Neural progenitor cell (in vitro differentiated cells): Measurements from ENCODE around the gene OLFM3. TPM values are rescaled to one million over a fixed set of nuclear protein-coding genes. Genes with fewer than 3 reads are reported as not detected.

Experiments used
- DNase-seq: peaks from one replicate; pipeline ENCODE4 v3.0.0-alpha.2; 2016; ENCODE audit warnings: low spot score
- H2AFZ ChIP-seq: fragments of 200-600 bp; sonication (generic); replicated peaks from 2 replicates; pipeline ENCODE4 v1.6.1; 2016; ENCODE audit warnings: antibody characterized with exemption
- H3F3A ChIP-seq: fragments of 200-600 bp; sonication (generic); 2 replicates; pipeline ENCODE4 v1.6.1; 2016; ENCODE audit warnings: antibody characterized with exemption, low read depth
- H3K27ac ChIP-seq: fragments of 200-600 bp; sonication (generic); 2 replicates; pipeline ENCODE4 v1.5.1; 2016; ENCODE audit warnings: mild to moderate bottlenecking
- H3K27me3 ChIP-seq: fragments of 200-600 bp; sonication (generic); 2 replicates; pipeline ENCODE4 v1.6.1; 2016; ENCODE audit warnings: mild to moderate bottlenecking, moderate library complexity
- H3K36me3 ChIP-seq: fragments of 200-600 bp; sonication (generic); 2 replicates; pipeline ENCODE4 v1.5.1; 2016
- H3K4me1 ChIP-seq: fragments of 200-600 bp; sonication (generic); 2 replicates; pipeline ENCODE4 v1.6.1; 2016; ENCODE audit warnings: mixed run types
- H3K4me2 ChIP-seq: fragments of 200-600 bp; sonication (generic); 2 replicates; pipeline ENCODE4 v1.6.1; 2016
- H3K4me3 ChIP-seq: fragments of 200-600 bp; sonication (generic); 2 replicates; pipeline ENCODE4 v1.5.1; 2016
- H3K79me2 ChIP-seq: fragments of 200-600 bp; sonication (generic); 2 replicates; pipeline ENCODE4 v1.6.1; 2016; ENCODE audit warnings: low read depth
- H3K9ac ChIP-seq: fragments of 200-600 bp; sonication (generic); 2 replicates; pipeline ENCODE4 v1.6.1; 2016
- H3K9me3 ChIP-seq: fragments of 200-600 bp; sonication (generic); 2 replicates; pipeline ENCODE4 v1.5.1; 2016; ENCODE audit warnings: low read depth
- H4K20me1 ChIP-seq: fragments of 200-600 bp; sonication (generic); 2 replicates; pipeline ENCODE4 v1.6.1; 2016; ENCODE audit warnings: low read depth
- H3K27ac Mint-ChIP-seq: 3 replicates; pipeline ENCODE4 v1.8.0; 2021; ENCODE audit warnings: mixed read lengths
- H3K27me3 Mint-ChIP-seq: 2 replicates; pipeline ENCODE4 v1.8.0; 2022; ENCODE audit warnings: low read depth, mild to moderate bottlenecking, inconsistent platforms, moderate library complexity, mixed read lengths; ENCODE audit not compliant: insufficient read depth
- H3K36me3 Mint-ChIP-seq: 3 replicates; pipeline ENCODE4 v1.8.0; 2021; ENCODE audit warnings: mixed read lengths
- H3K4me1 Mint-ChIP-seq: 3 replicates; pipeline ENCODE4 v1.8.0; 2021; ENCODE audit warnings: mixed read lengths
- H3K4me3 Mint-ChIP-seq: 3 replicates; pipeline ENCODE4 v1.8.0; 2021; ENCODE audit warnings: mild to moderate bottlenecking, moderate library complexity, mixed read lengths
- H3K9me3 Mint-ChIP-seq: 3 replicates; pipeline ENCODE4 v1.8.0; 2020; ENCODE audit warnings: mixed read lengths
- EZH2 ChIP-seq: fragments of 200-600 bp; sonication (generic); IDR thresholded peaks from 2 replicates; pipeline ENCODE4 v1.6.1; 2017; ENCODE audit warnings: antibody characterized with exemption, mild to moderate bottlenecking, moderate library complexity
- EZH2phosphoT487 ChIP-seq: fragments of 200-600 bp; sonication (generic); IDR thresholded peaks from 2 replicates; pipeline ENCODE4 v1.6.1; 2017; ENCODE audit warnings: antibody characterized with exemption
- total RNA-seq: library from RNA; depleted of rRNA; stranded (reverse); fragments of >200 nt; gene quantifications from 2 replicates; pipeline ENCODE4 v1.2.3, GENCODE V29; 2015; ENCODE audit warnings: low replicate concordance
- TF ChIP-seq, protein P1 (sequence below): fragments of 200-600 bp; sonication (generic); IDR thresholded peaks from 2 replicates; pipeline ENCODE4 v1.5.1; 2017; ENCODE audit warnings: antibody characterized with exemption, mild to moderate bottlenecking

The OLFM3 gene
- total RNA-seq, 1 donor from 2014 or later = 4.4 TPM

DNA sequence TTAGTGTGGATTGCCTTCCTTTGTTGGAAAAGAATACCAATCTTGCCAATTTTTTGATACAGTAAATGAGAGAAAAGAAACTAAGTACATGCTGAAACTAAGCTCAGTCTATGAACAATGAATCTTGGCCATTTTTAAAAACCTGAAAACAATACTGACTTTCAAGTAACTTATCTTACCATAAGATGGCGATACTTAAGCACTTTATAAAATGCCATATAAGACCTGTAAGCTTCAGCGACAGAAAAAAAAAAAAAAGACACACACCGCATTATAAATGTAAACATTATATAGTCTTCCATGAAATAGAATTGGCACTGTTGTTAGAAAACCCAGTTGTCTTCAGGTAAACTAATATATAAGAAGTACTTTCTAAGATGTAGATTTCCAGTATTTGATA lies 3.0 kb downstream of the OLFM3 start:
- Histone ChIP-seq H3K9ac (no peak overlapping the region), H3K9me3 (no peaks in the 10 kb centered on the region), H3K4me2 (no peak overlapping the region), H3K36me3 (no peaks in the 10 kb centered on the region), H3K4me1 (peaks cover 6% of the 10 kb centered on the region), H3K79me2 (no peaks in the 10 kb centered on the region), H3F3A (peaks cover 15% of the 10 kb centered on the region), H4K20me1 (no peaks in the 10 kb centered on the region), H3K4me3 (no peak overlapping the region), H3K27me3 (peaks cover 17% of the 10 kb centered on the region), H3K27ac (no peak overlapping the region), H2AFZ (no peak overlapping the region)
- no peaks in the 10 kb centered on the region for H3K36me3 Mint-ChIP-seq
- no peaks in the 10 kb centered on the region for H3K9me3 Mint-ChIP-seq
- DNase-seq = no peak
- H3K4me3 Mint-ChIP-seq = no peak overlapping the region
- TF ChIP-seq, protein P1, sequence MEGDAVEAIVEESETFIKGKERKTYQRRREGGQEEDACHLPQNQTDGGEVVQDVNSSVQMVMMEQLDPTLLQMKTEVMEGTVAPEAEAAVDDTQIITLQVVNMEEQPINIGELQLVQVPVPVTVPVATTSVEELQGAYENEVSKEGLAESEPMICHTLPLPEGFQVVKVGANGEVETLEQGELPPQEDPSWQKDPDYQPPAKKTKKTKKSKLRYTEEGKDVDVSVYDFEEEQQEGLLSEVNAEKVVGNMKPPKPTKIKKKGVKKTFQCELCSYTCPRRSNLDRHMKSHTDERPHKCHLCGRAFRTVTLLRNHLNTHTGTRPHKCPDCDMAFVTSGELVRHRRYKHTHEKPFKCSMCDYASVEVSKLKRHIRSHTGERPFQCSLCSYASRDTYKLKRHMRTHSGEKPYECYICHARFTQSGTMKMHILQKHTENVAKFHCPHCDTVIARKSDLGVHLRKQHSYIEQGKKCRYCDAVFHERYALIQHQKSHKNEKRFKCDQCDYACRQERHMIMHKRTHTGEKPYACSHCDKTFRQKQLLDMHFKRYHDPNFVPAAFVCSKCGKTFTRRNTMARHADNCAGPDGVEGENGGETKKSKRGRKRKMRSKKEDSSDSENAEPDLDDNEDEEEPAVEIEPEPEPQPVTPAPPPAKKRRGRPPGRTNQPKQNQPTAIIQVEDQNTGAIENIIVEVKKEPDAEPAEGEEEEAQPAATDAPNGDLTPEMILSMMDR = peak; percentile 42
- TF ChIP-seq EZH2phosphoT487 (no peak), EZH2 (no peak)
- H3K4me1 Mint-ChIP-seq = peaks cover 11% of the 10 kb centered on the region
- no peaks in the 10 kb centered on the region for H3K27me3 Mint-ChIP-seq
- H3K27ac Mint-ChIP-seq = no peak overlapping the region

DNA sequence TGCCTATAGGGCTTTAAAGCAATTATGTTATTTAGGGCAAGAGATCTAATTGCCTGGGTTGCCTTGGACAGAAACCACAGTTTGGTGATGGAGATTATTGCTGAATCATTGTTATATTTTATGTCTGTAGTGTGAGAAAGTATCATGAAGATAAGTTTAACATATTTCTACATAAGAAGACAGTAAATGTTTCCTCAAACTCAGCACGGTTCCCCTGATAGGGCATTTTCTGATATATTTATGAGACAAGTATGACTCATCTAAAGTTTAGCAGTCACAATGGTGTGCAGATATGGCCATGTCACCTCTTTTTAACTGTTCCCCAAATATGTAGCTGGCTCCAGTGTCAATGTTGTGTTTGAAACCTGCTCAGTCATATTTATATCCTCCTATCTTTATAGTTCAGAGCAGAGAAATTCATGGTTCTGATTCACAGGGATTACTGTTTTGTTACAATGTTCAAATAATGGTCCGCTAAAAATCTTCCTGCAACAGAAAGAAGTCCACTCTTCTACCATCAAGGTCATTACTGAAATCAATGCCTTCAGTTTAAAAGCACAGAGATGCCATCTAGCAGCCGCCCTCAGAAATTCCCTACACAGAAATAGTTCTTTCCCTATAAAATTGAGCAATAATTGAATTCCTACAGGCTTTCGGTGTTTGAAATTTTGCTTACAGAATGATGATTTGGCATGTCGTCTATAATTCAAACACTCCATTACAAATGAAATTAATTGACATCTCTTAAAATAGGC lies 3.7 kb downstream of the OLFM3 start:
- no peaks in the 10 kb centered on the region for H3K36me3 Mint-ChIP-seq
- Histone ChIP-seq H3K27me3 (peaks cover 10% of the 10 kb centered on the region), H2AFZ (no peak overlapping the region), H3K36me3 (no peaks in the 10 kb centered on the region), H3F3A (peaks cover 15% of the 10 kb centered on the region), H3K4me2 (no peak overlapping the region), H3K27ac (no peak overlapping the region), H3K9ac (no peak overlapping the region), H3K79me2 (no peaks in the 10 kb centered on the region), H3K4me1 (peaks cover 6% of the 10 kb centered on the region), H3K4me3 (no peak overlapping the region), H3K9me3 (no peaks in the 10 kb centered on the region), H4K20me1 (no peaks in the 10 kb centered on the region)
- no peaks in the 10 kb centered on the region for H3K9me3 Mint-ChIP-seq
- no peak overlapping the region for H3K27ac Mint-ChIP-seq
- TF ChIP-seq EZH2phosphoT487 = no peak
- TF ChIP-seq, protein P1 = no peak
- TF ChIP-seq EZH2 = no peak
- H3K4me1 Mint-ChIP-seq = peaks cover 11% of the 10 kb centered on the region
- DNase-seq = no peak
- H3K4me3 Mint-ChIP-seq = no peak overlapping the region
- H3K27me3 Mint-ChIP-seq = no peaks in the 10 kb centered on the region

DNA sequence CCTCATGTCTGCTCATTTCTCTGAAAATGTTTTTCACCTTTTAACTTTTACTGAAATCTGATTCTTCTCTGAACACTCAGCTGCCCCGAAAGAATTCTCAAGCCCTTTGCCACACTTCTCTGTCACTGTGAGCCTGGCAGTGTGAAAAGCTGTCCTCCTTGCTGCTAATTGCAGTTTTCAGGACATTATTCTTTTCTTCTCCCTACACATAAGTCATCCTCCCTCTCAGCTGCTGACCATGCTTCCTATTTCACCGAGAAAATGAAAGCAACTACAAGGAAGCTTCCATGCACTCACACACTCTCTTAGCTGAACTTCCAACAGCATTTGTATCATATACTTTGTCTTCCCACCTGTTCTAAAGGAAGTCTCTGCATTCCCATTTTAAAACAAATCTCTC lies 15.8 kb downstream of the OLFM3 start:
- no peaks in the 10 kb centered on the region for H3K9me3 ChIP-seq
- TF ChIP-seq EZH2 = no peak
- TF ChIP-seq, protein P1 = no peak
- no peak overlapping the region for H3K9ac ChIP-seq
- Mint-ChIP-seq H3K9me3 (no peaks in the 10 kb centered on the region), H3K27ac (no peak overlapping the region), H3K36me3 (no peaks in the 10 kb centered on the region), H3K27me3 (no peaks in the 10 kb centered on the region), H3K4me3 (no peak overlapping the region), H3K4me1 (peaks cover 5% of the 10 kb centered on the region)
- no peak for DNase-seq
- H3K4me2 ChIP-seq = no peak overlapping the region
- peak overlapping the region; percentile 15 for H2AFZ ChIP-seq
- no peaks in the 10 kb centered on the region for H4K20me1 ChIP-seq
- H3F3A ChIP-seq = no peaks in the 10 kb centered on the region
- no peaks in the 10 kb centered on the region for H3K79me2 ChIP-seq
- H3K27me3 ChIP-seq = no peaks in the 10 kb centered on the region
- H3K4me3 ChIP-seq = no peak overlapping the region
- no peaks in the 10 kb centered on the region for H3K36me3 ChIP-seq
- H3K27ac ChIP-seq = peak overlapping the region; percentile 1
- peaks cover 6% of the 10 kb centered on the region for H3K4me1 ChIP-seq
